HG03108 (cell line): Measurements from ENCODE around the gene GARIN3.
A peak's percentile ranks its signal among the peaks of the same experiment; 100 is the strongest.

Source experiments
- ATAC-seq: cut with Tn5 transposase; IDR thresholded peaks from one replicate; pipeline ENCODE4 v1.9.1; 2021; ENCODE audit warnings: moderate library complexity; ENCODE audit not compliant: unreplicated experiment

Gene GARIN3

GRCh38 chr5:157150995-157151394, 15.1 kb downstream of the GARIN3 start:
- no peak for ATAC-seq

- ATAC-seq = peak; percentile 55
Observed at GRCh38 chr5:157148734-157149615, 17.1 kb downstream of the GARIN3 start.

GRCh38 chr5:157143127-157143971, 22.7 kb downstream of the GARIN3 start:
- peak; percentile 35 for ATAC-seq

GRCh38 chr5:157142317-157143126, 23.5 kb downstream of the GARIN3 start, which contains the start of gene MED7:
Gene MED7, minus strand, starts transcription at chr5:157142865. Its CDS starts 3,434 bp downstream, at chr5:157139431.
- ATAC-seq = peak; percentile 100

GRCh38 chr5:157137691-157138090, 28.4 kb downstream of the GARIN3 start:
- ATAC-seq = no peak

GRCh38 chr5:157132281-157132612, 33.8 kb downstream of the GARIN3 start:
- ATAC-seq = no peak

- ATAC-seq = no peak
Observed at GRCh38 chr5:157130925-157131324, 35.1 kb downstream of the GARIN3 start.

GRCh38 chr5:157121709-157122108, 44.4 kb downstream of the GARIN3 start:
- no peak for ATAC-seq

GRCh38 chr5:157120102-157120501, 46.0 kb downstream of the GARIN3 start:
- ATAC-seq = no peak

GRCh38 chr5:157116483-157116954, 49.5 kb downstream of the GARIN3 start:
- peak; percentile 55 for ATAC-seq

- no peak for ATAC-seq
Observed at GRCh38 chr5:157115502-157115901, 50.6 kb downstream of the GARIN3 start.

- ATAC-seq = no peak
Observed at GRCh38 chr5:157115012-157115411, 51.1 kb downstream of the GARIN3 start.

GRCh38 chr5:157113002-157113401, 53.1 kb downstream of the GARIN3 start:
- no peak for ATAC-seq
